DND-41 (cell line): ENCODE results near the gene HECW1.

Experiments
- ATAC-seq: fragments of 200-7000 bp; cut with Tn5 transposase; 3 replicates; pipeline ENCODE4 v1.9.1; 2021; ENCODE audit warnings: low read depth; ENCODE audit not compliant: insufficient read depth
- DNase-seq: peaks from one replicate; pipeline ENCODE4 v3.0.0-alpha.2; 2020
- H2AFZ ChIP-seq: 2 replicates; pipeline ENCODE4 v1.6.0; 2012; ENCODE audit warnings: low read depth, low read length
- H3K27ac ChIP-seq: 2 replicates; pipeline ENCODE4 v1.5.1; 2012; ENCODE audit warnings: low read length, inconsistent platforms
- H3K27me3 ChIP-seq: fragments of 200-600 bp; sonication (generic); 2 replicates; pipeline ENCODE4 v1.6.0; 2012; ENCODE audit warnings: low read length, mild to moderate bottlenecking, inconsistent platforms; ENCODE audit not compliant: insufficient read depth, poor library complexity
- H3K36me3 ChIP-seq: 2 replicates; pipeline ENCODE4 v1.5.1; 2012; ENCODE audit warnings: low read length, inconsistent platforms; ENCODE audit not compliant: insufficient read depth
- H3K4me1 ChIP-seq: 2 replicates; pipeline ENCODE4 v1.5.1; 2012; ENCODE audit warnings: mild to moderate bottlenecking, low read length; ENCODE audit not compliant: insufficient read depth
- H3K4me2 ChIP-seq: 2 replicates; pipeline ENCODE4 v1.6.0; 2012; ENCODE audit warnings: mild to moderate bottlenecking, moderate library complexity, low read length, inconsistent platforms; ENCODE audit not compliant: insufficient read depth
- H3K4me3 ChIP-seq, 2 experiments: fragments of 200-600 bp in 1 of 2; shearing (Covaris generic) in 1 of 2; 2 replicates each; pipeline ENCODE4 v1.5.1; 2012 to 2016; ENCODE audit warnings: inconsistent platforms in 2 of 2, low read length in 2 of 2, mild to moderate bottlenecking in 2 of 2, low read depth in 1 of 2, moderate library complexity in 1 of 2
- H3K79me2 ChIP-seq: 2 replicates; pipeline ENCODE4 v1.6.0; 2012; ENCODE audit warnings: low read length, inconsistent platforms; ENCODE audit not compliant: insufficient read depth
- H3K9ac ChIP-seq: 2 replicates; pipeline ENCODE4 v1.6.0; 2012; ENCODE audit warnings: low read depth, mild to moderate bottlenecking, inconsistent platforms, low read length, moderate library complexity
- H3K9me3 ChIP-seq: 2 replicates; pipeline ENCODE4 v1.5.1; 2012; ENCODE audit warnings: low read length, moderate library complexity, mild to moderate bottlenecking, inconsistent platforms; ENCODE audit not compliant: insufficient read depth, severe bottlenecking
- H4K20me1 ChIP-seq: 2 replicates; pipeline ENCODE4 v1.6.0; 2012; ENCODE audit warnings: low read length; ENCODE audit not compliant: insufficient read depth
- CTCF ChIP-seq: IDR thresholded peaks from 2 replicates; pipeline ENCODE4 v1.5.1; 2012; ENCODE audit warnings: borderline replicate concordance, low read length, moderate library complexity, mild to moderate bottlenecking; ENCODE audit not compliant: poor library complexity, severe bottlenecking; ENCODE audit errors: extremely low read depth
- EZH2 ChIP-seq: IDR thresholded peaks from 3 replicates; pipeline ENCODE4 v1.6.1; 2012; ENCODE audit warnings: borderline replicate concordance, low read depth, mild to moderate bottlenecking, moderate library complexity, low read length, inconsistent platforms; ENCODE audit not compliant: severe bottlenecking

The HECW1 gene

DNA sequence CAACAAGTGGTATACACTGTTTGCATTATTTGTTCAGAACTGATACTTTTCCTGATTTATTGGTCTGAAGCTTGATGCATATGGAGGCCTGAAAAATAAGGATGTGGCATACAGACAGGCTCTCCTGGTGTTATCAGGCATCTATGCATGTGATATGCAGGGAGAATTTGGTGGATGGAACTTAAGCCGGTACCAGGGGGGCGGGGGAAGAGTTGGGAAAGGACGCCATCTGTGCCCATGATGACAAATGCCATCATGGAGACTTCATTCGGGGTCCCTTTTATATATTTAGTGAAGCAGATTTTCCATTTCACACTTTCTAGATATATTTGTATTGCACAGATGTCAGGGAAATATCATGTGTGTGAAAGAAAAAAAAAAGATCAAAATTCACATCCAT, 5.4 kb downstream of the HECW1 start:
- Histone ChIP-seq H3K9me3 (no peaks in the 10 kb centered on the region), H3K9ac (no peak overlapping the region), H2AFZ (no peak overlapping the region), H3K79me2 (no peaks in the 10 kb centered on the region), H3K4me2 (no peak overlapping the region), H4K20me1 (no peaks in the 10 kb centered on the region), H3K27me3 (peaks cover 25% of the 10 kb centered on the region), H3K4me3 (no peak overlapping the region), H3K4me1 (no peaks in the 10 kb centered on the region), H3K27ac (no peak overlapping the region), H3K36me3 (no peaks in the 10 kb centered on the region)
- TF ChIP-seq EZH2 (no peak), CTCF (no peak)
- DNase-seq (no peak), ATAC-seq (no peak)

DNA sequence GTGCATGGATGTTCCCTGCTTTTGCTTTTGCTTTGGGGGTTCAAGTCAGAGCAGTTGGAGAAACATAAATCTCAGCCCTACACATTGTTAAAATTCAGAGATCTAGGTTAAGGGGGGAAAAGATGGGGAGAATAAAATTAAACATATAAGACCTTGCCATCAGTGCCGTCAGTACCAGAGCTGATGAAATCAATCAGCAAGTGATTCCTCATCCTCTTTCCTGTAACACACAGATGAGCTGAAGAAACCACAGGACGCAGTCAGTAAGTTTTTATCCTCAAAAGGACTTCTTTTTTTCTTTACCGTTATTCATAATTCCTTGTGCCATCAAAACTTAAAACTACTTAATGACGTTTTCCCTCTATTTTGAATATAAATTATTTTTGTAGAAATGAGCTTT, 5.9 kb downstream of the HECW1 start:
- no peak overlapping the region for H3K4me3 ChIP-seq
- H4K20me1 ChIP-seq: no peaks in the 10 kb centered on the region
- no peak for TF ChIP-seq CTCF
- peaks cover 28% of the 10 kb centered on the region for H3K27me3 ChIP-seq
- H3K79me2 ChIP-seq: no peaks in the 10 kb centered on the region
- no peak overlapping the region for H2AFZ ChIP-seq
- no peak overlapping the region for H3K27ac ChIP-seq
- ATAC-seq: no peak
- no peaks in the 10 kb centered on the region for H3K36me3 ChIP-seq
- no peak overlapping the region for H3K9ac ChIP-seq
- no peaks in the 10 kb centered on the region for H3K4me1 ChIP-seq
- no peak overlapping the region for H3K4me2 ChIP-seq
- no peaks in the 10 kb centered on the region for H3K9me3 ChIP-seq
- DNase-seq: no peak

DNA sequence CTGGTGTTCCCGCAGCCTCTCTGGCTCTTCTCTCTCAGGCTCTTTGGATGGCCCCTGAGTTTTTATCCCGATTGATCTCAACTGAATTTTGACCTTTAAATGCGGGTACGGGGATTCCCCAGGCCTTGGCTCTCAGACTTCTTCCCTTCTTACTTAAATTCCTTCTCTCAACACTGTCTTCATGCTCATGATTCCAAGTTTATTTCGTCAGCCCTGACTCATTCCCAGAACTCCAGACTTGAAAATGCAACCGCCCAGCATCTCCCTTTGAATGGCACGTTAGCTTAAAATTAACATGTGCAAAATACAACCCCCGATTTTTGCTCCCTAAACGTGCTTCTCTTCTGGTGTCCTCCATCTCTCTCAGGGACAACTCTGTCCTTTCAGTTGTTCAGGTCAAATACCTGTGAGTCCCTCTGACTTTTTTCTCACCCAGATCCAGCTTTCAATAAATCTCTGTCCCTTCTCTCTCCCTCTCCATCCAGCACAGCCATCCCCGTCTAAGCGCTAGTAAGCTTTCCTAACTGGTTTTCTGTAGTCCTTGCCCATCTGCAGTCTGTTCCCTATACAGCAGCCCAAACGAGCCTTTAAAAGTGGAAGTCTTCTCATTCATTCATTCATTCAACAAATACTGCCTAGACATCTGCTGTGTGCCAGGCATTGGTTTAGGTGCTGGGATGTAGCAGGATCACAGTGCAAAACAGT, 7.1 kb downstream of the HECW1 start:
- Histone ChIP-seq H3K36me3 (no peaks in the 10 kb centered on the region), H3K79me2 (no peaks in the 10 kb centered on the region), H3K4me2 (no peak overlapping the region), H3K9ac (no peak overlapping the region), H4K20me1 (no peaks in the 10 kb centered on the region), H3K9me3 (no peaks in the 10 kb centered on the region), H3K27ac (no peak overlapping the region), H3K27me3 (peaks cover 32% of the 10 kb centered on the region), H2AFZ (no peak overlapping the region), H3K4me3 (no peak overlapping the region), H3K4me1 (no peaks in the 10 kb centered on the region)
- TF ChIP-seq EZH2 (no peak), CTCF (no peak)
- DNase-seq (no peak), ATAC-seq (no peak)

DNA sequence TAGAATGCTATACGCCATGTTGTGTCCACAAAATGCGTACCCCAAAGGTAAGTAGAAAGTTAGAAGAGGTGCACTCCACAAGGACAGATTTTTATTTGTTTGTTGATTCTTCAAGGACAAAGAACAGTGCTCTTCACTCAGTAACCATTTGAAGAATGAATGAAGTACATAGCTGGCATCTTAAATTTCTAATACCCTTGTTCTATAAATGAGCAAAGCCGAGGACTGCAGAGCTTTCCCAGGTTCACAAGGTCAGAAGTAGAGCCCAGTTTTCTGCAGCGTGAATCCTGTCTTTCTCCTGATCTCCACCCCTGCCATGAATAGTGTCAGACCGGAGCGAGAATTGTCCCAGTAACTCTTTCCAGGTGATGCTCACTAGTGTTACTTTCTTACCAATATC, 9.5 kb downstream of the HECW1 start:
- Histone ChIP-seq H3K4me3 (no peak overlapping the region), H4K20me1 (no peaks in the 10 kb centered on the region), H2AFZ (no peak overlapping the region), H3K4me2 (no peak overlapping the region), H3K9ac (no peak overlapping the region), H3K27me3 (peaks cover 24% of the 10 kb centered on the region), H3K27ac (no peak overlapping the region), H3K79me2 (no peaks in the 10 kb centered on the region), H3K9me3 (no peaks in the 10 kb centered on the region), H3K36me3 (no peaks in the 10 kb centered on the region), H3K4me1 (no peaks in the 10 kb centered on the region)
- TF ChIP-seq EZH2 (no peak), CTCF (no peak)
- DNase-seq (no peak), ATAC-seq (no peak)
